ENCODE results near the gene SLC7A9.
"Not testable (repeated sequence)": the region's sequence is repeated elsewhere in the genome, so short reads cannot be mapped to it uniquely, and the experiment has no call there.

SLC7A9 gene

GRCh38 chr19:32808236-32808635, 61.3 kb downstream of the SLC7A9 start:
- H3K4me1 ChIP-seq (ENCODE audit: control insufficient read depth, insufficient read depth, low read length): no peaks in the 10 kb centered on the region
- H3K27ac ChIP-seq (ENCODE audit: low read length): no peak overlapping the region
- H3K4me3 ChIP-seq (ENCODE audit: low read length): no peak overlapping the region
- H3K27me3 ChIP-seq (ENCODE audit: control insufficient read depth, insufficient read depth, low read length): no peaks in the 10 kb centered on the region
- no peaks in the 10 kb centered on the region for H3K36me3 ChIP-seq (ENCODE audit: control insufficient read depth, insufficient read depth, low read length)
- no peaks in the 10 kb centered on the region for H3K9me3 ChIP-seq (ENCODE audit: control insufficient read depth, insufficient read depth, low read length)
- DNase-seq (ENCODE audit: low read depth, low spot score): no peak
- WGBS (ENCODE audit: insufficient coverage, insufficient read length): no CpG with 5 or more reads among the region's 4 CpGs

GRCh38 chr19:32802840-32803239, 66.7 kb downstream of the SLC7A9 start:
- WGBS (ENCODE audit: insufficient coverage, insufficient read length): no CpG with 5 or more reads among the region's 12 CpGs
- H3K27ac ChIP-seq (ENCODE audit: low read length): no peak overlapping the region
- no peaks in the 10 kb centered on the region for H3K36me3 ChIP-seq (ENCODE audit: control insufficient read depth, insufficient read depth, low read length)
- H3K4me1 ChIP-seq (ENCODE audit: control insufficient read depth, insufficient read depth, low read length): no peaks in the 10 kb centered on the region
- DNase-seq (ENCODE audit: low read depth, low spot score): no peak
- H3K4me3 ChIP-seq (ENCODE audit: low read length): no peak overlapping the region
- no peaks in the 10 kb centered on the region for H3K9me3 ChIP-seq (ENCODE audit: control insufficient read depth, insufficient read depth, low read length)
- no peaks in the 10 kb centered on the region for H3K27me3 ChIP-seq (ENCODE audit: control insufficient read depth, insufficient read depth, low read length)

- no peak for DNase-seq (ENCODE audit: low read depth, low spot score)
- Histone ChIP-seq H3K27ac (ENCODE audit: low read length) (no peak overlapping the region), H3K27me3 (ENCODE audit: control insufficient read depth, insufficient read depth, low read length) (no peaks in the 10 kb centered on the region), H3K9me3 (ENCODE audit: control insufficient read depth, insufficient read depth, low read length) (no peaks in the 10 kb centered on the region), H3K4me3 (ENCODE audit: low read length) (no peak overlapping the region), H3K36me3 (ENCODE audit: control insufficient read depth, insufficient read depth, low read length) (no peaks in the 10 kb centered on the region), H3K4me1 (ENCODE audit: control insufficient read depth, insufficient read depth, low read length) (no peaks in the 10 kb centered on the region)
- no CpG with 5 or more reads among the region's 4 CpGs for WGBS (ENCODE audit: insufficient coverage, insufficient read length)
Observed at GRCh38 chr19:32800754-32801153, 68.8 kb downstream of the SLC7A9 start.

- DNase-seq (ENCODE audit: low read depth, low spot score): no peak
- H3K27me3 ChIP-seq (ENCODE audit: control insufficient read depth, insufficient read depth, low read length): no peaks in the 10 kb centered on the region
- H3K9me3 ChIP-seq (ENCODE audit: control insufficient read depth, insufficient read depth, low read length): no peaks in the 10 kb centered on the region
- H3K27ac ChIP-seq (ENCODE audit: low read length): no peak overlapping the region
- no peak overlapping the region for H3K4me3 ChIP-seq (ENCODE audit: low read length)
- no peaks in the 10 kb centered on the region for H3K4me1 ChIP-seq (ENCODE audit: control insufficient read depth, insufficient read depth, low read length)
- no peaks in the 10 kb centered on the region for H3K36me3 ChIP-seq (ENCODE audit: control insufficient read depth, insufficient read depth, low read length)
Observed at GRCh38 chr19:32800191-32800590, 69.4 kb downstream of the SLC7A9 start.

- DNase-seq (ENCODE audit: low read depth, low spot score): no peak
- no CpG with 5 or more reads among the region's 4 CpGs for WGBS (ENCODE audit: insufficient coverage, insufficient read length)
- no peak overlapping the region for H3K27ac ChIP-seq (ENCODE audit: low read length)
- no peaks in the 10 kb centered on the region for H3K9me3 ChIP-seq (ENCODE audit: control insufficient read depth, insufficient read depth, low read length)
- no peaks in the 10 kb centered on the region for H3K36me3 ChIP-seq (ENCODE audit: control insufficient read depth, insufficient read depth, low read length)
- no peaks in the 10 kb centered on the region for H3K4me1 ChIP-seq (ENCODE audit: control insufficient read depth, insufficient read depth, low read length)
- no peak overlapping the region for H3K4me3 ChIP-seq (ENCODE audit: low read length)
- H3K27me3 ChIP-seq (ENCODE audit: control insufficient read depth, insufficient read depth, low read length): no peaks in the 10 kb centered on the region
Observed at GRCh38 chr19:32798201-32798600, 71.4 kb downstream of the SLC7A9 start.

GRCh38 chr19:32789429-32789828, 80.1 kb downstream of the SLC7A9 start:
- no peaks in the 10 kb centered on the region for H3K27me3 ChIP-seq (ENCODE audit: control insufficient read depth, insufficient read depth, low read length)

GRCh38 chr19:32787895-32788294, 81.7 kb downstream of the SLC7A9 start:
- H3K27me3 ChIP-seq (ENCODE audit: control insufficient read depth, insufficient read depth, low read length); H3K9me3 ChIP-seq (ENCODE audit: control insufficient read depth, insufficient read depth, low read length); DNase-seq (ENCODE audit: low read depth, low spot score); H3K27ac ChIP-seq (ENCODE audit: low read length); H3K36me3 ChIP-seq (ENCODE audit: control insufficient read depth, insufficient read depth, low read length); H3K4me3 ChIP-seq (ENCODE audit: low read length); H3K4me1 ChIP-seq (ENCODE audit: control insufficient read depth, insufficient read depth, low read length): not testable (repeated sequence)
- WGBS (ENCODE audit: insufficient coverage, insufficient read length): no CpG with 5 or more reads among the region's 5 CpGs

More at GRCh38 chr19:32789429-32789828, 80.1 kb downstream of the SLC7A9 start:
- Histone ChIP-seq H3K27ac (ENCODE audit: low read length) (no peak overlapping the region), H3K36me3 (ENCODE audit: control insufficient read depth, insufficient read depth, low read length) (no peaks in the 10 kb centered on the region), H3K4me3 (ENCODE audit: low read length) (no peak overlapping the region), H3K9me3 (ENCODE audit: control insufficient read depth, insufficient read depth, low read length) (no peaks in the 10 kb centered on the region), H3K4me1 (ENCODE audit: control insufficient read depth, insufficient read depth, low read length) (no peaks in the 10 kb centered on the region)
- whole genome bisulfite sequencing (ENCODE audit: insufficient coverage, insufficient read length): no CpG with 5 or more reads among the region's 10 CpGs
- no peak for DNase-seq (ENCODE audit: low read depth, low spot score)

GRCh38 chr19:32787161-32787813, 82.3 kb downstream of the SLC7A9 start:
- no CpG with 5 or more reads among the region's 12 CpGs for WGBS (ENCODE audit: insufficient coverage, insufficient read length)
- not testable (repeated sequence) for DNase-seq (ENCODE audit: low read depth, low spot score); H3K9me3 ChIP-seq (ENCODE audit: control insufficient read depth, insufficient read depth, low read length); H3K27ac ChIP-seq (ENCODE audit: low read length); H3K4me1 ChIP-seq (ENCODE audit: control insufficient read depth, insufficient read depth, low read length); H3K27me3 ChIP-seq (ENCODE audit: control insufficient read depth, insufficient read depth, low read length); H3K36me3 ChIP-seq (ENCODE audit: control insufficient read depth, insufficient read depth, low read length); H3K4me3 ChIP-seq (ENCODE audit: low read length)

GRCh38 chr19:32782089-32782488, 87.5 kb downstream of the SLC7A9 start:
- H3K27me3 ChIP-seq (ENCODE audit: control insufficient read depth, insufficient read depth, low read length); H3K4me3 ChIP-seq (ENCODE audit: low read length); H3K36me3 ChIP-seq (ENCODE audit: control insufficient read depth, insufficient read depth, low read length); DNase-seq (ENCODE audit: low read depth, low spot score); H3K27ac ChIP-seq (ENCODE audit: low read length); H3K4me1 ChIP-seq (ENCODE audit: control insufficient read depth, insufficient read depth, low read length); H3K9me3 ChIP-seq (ENCODE audit: control insufficient read depth, insufficient read depth, low read length): not testable (repeated sequence)
- no CpG with 5 or more reads among the region's 1 CpG for WGBS (ENCODE audit: insufficient coverage, insufficient read length)

- Histone ChIP-seq H3K4me1 (ENCODE audit: control insufficient read depth, insufficient read depth, low read length) (peaks cover 4% of the 10 kb centered on the region; the same call in 1 of the 2 replicates), H3K27ac (ENCODE audit: low read length) (no peak overlapping the region), H3K4me3 (ENCODE audit: low read length) (no peak overlapping the region), H3K27me3 (ENCODE audit: control insufficient read depth, insufficient read depth, low read length) (no peaks in the 10 kb centered on the region), H3K9me3 (ENCODE audit: control insufficient read depth, insufficient read depth, low read length) (no peaks in the 10 kb centered on the region), H3K36me3 (ENCODE audit: control insufficient read depth, insufficient read depth, low read length) (no peaks in the 10 kb centered on the region)
- no peak for DNase-seq (ENCODE audit: low read depth, low spot score)
- WGBS (ENCODE audit: insufficient coverage, insufficient read length): no CpG with 5 or more reads among the region's 2 CpGs
Observed at GRCh38 chr19:32781280-32781679, 88.3 kb downstream of the SLC7A9 start.

Data from iPS DF 6.9 (cell line).